Measurements from ENCODE around the gene NBR1.
A peak's percentile ranks its signal among the peaks of the same experiment; 100 is the strongest.
"Not testable (repeated sequence)": the region's sequence is repeated elsewhere in the genome, so short reads cannot be mapped to it uniquely, and the experiment has no call there.

NBR1 gene

GRCh38 chr17:43170766-43171585 lies at the start of gene NBR1:
NBR1 (plus strand) TSS chr17:43171214; CDS start chr17:43175800, 4,586 bp downstream.
- DNase-seq (ENCODE audit: low read depth, low spot score): peak; percentile 94

- DNase-seq (ENCODE audit: low read depth, low spot score): peak; percentile 92
Measured at GRCh38 chr17:43125133-43125966, 45.7 kb upstream of the NBR1 start, which contains the start of gene BRCA1. BRCA1 (minus strand) TSS chr17:43125364; CDS start chr17:43124096, 1,268 bp downstream.

GRCh38 chr17:43125967-43126910 lies 44.8 kb upstream of the NBR1 start:
- no peak for DNase-seq (ENCODE audit: low read depth, low spot score)

GRCh38 chr17:43126911-43127290 lies 44.1 kb upstream of the NBR1 start:
- no peak for DNase-seq (ENCODE audit: low read depth, low spot score)

GRCh38 chr17:43127333-43127876 lies 43.6 kb upstream of the NBR1 start:
- DNase-seq (ENCODE audit: low read depth, low spot score): not testable (repeated sequence)

GRCh38 chr17:43129671-43130010 lies 41.4 kb upstream of the NBR1 start:
- DNase-seq (ENCODE audit: low read depth, low spot score): no peak

GRCh38 chr17:43132117-43132516 lies 38.9 kb upstream of the NBR1 start:
- no peak for DNase-seq (ENCODE audit: low read depth, low spot score)

- DNase-seq (ENCODE audit: low read depth, low spot score): not testable (repeated sequence)
Measured at GRCh38 chr17:43133439-43133838, 37.6 kb upstream of the NBR1 start.

- DNase-seq (ENCODE audit: low read depth, low spot score): no peak
Measured at GRCh38 chr17:43134774-43135453, 36.1 kb upstream of the NBR1 start.

GRCh38 chr17:43135454-43135819 lies 35.6 kb upstream of the NBR1 start:
- no peak for DNase-seq (ENCODE audit: low read depth, low spot score)

GRCh38 chr17:43136574-43136973 lies 34.4 kb upstream of the NBR1 start:
- DNase-seq (ENCODE audit: low read depth, low spot score): not testable (repeated sequence)

- DNase-seq (ENCODE audit: low read depth, low spot score): not testable (repeated sequence)
Measured at GRCh38 chr17:43138531-43138930, 32.5 kb upstream of the NBR1 start.

GRCh38 chr17:43140396-43141332 lies 30.4 kb upstream of the NBR1 start:
- DNase-seq (ENCODE audit: low read depth, low spot score): no peak

GRCh38 chr17:43142153-43142552 lies 28.9 kb upstream of the NBR1 start:
- no peak for DNase-seq (ENCODE audit: low read depth, low spot score)

- DNase-seq (ENCODE audit: low read depth, low spot score): no peak
Measured at GRCh38 chr17:43143201-43143600, 27.8 kb upstream of the NBR1 start.

- DNase-seq (ENCODE audit: low read depth, low spot score): no peak
Measured at GRCh38 chr17:43146649-43147048, 24.4 kb upstream of the NBR1 start.

- no peak for DNase-seq (ENCODE audit: low read depth, low spot score)
Measured at GRCh38 chr17:43151880-43152456, 19.0 kb upstream of the NBR1 start.

- DNase-seq (ENCODE audit: low read depth, low spot score): not testable (repeated sequence)
Measured at GRCh38 chr17:43153197-43153835, 17.7 kb upstream of the NBR1 start.

GRCh38 chr17:43155666-43156065 lies 15.3 kb upstream of the NBR1 start:
- no peak for DNase-seq (ENCODE audit: low read depth, low spot score)
